Activated T-cell treated with anti-CD3 and anti-CD28 coated beads, Interleukin-2, amount 50 U/mL, for 4 hours (primary cell): Measurements from ENCODE around the gene UBE2I. TPM values are rescaled to one million over a fixed set of nuclear protein-coding genes. Genes with fewer than 3 reads are reported as not detected.
"Not testable (repeated sequence)": the region's sequence is repeated elsewhere in the genome, so short reads cannot be mapped to it uniquely, and the experiment has no call there.

Experiments used
- ATAC-seq, 2 donors: fragments of 200-7000 bp; cut with Tn5 transposase; one replicate each; pipeline ENCODE4 v1.10.0; 2021
- DNase-seq: peaks from one replicate; pipeline ENCODE4 v3.0.0-alpha.2; 2020
- H3K27me3 Mint-ChIP-seq: one replicate; pipeline ENCODE4 v1.8.0; 2021; ENCODE audit warnings: low read depth, mixed read lengths
- H3K36me3 Mint-ChIP-seq: one replicate; pipeline ENCODE4 v1.8.0; 2022; ENCODE audit warnings: mixed read lengths; ENCODE audit not compliant: insufficient read depth
- H3K4me1 Mint-ChIP-seq: one replicate; pipeline ENCODE4 v1.8.0; 2021; ENCODE audit warnings: low read depth, mixed read lengths
- H3K4me3 Mint-ChIP-seq: one replicate; pipeline ENCODE4 v1.8.0; 2021; ENCODE audit warnings: mild to moderate bottlenecking, moderate library complexity, mixed read lengths
- H3K9me3 Mint-ChIP-seq: one replicate; pipeline ENCODE4 v1.8.0; 2021; ENCODE audit warnings: mixed read lengths
- total RNA-seq, 3 donors: library from RNA; stranded (reverse); gene quantifications; one replicate each; pipeline ENCODE4 v1.2.1, GENCODE V29; 2021

Gene UBE2I
- total RNA-seq, 3 donors from 2014 or later = 234 to 251 (median 247) TPM

DNA sequence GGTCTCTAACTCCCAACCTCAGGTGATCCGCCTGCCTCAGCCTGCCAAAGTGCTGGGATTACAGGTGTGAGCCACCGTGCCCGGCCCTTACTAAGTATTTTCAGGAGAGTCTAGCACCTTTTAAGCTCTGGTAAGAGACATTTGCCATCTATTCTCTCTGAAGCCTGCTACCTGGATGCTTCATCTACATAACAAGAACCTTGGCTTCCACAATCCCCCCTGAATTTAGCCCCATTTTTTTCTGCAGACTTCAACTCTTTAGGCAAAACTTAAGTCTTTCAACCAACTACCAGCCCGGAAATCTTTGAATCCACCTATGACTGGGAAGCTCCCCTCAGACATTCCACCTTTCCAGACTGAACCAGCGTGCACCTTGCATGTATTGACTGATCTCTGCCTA is 14.0 kb upstream of the UBE2I start:
- ATAC-seq = no peak
- peaks cover 50% of the 10 kb centered on the region for H3K27me3 Mint-ChIP-seq

DNA sequence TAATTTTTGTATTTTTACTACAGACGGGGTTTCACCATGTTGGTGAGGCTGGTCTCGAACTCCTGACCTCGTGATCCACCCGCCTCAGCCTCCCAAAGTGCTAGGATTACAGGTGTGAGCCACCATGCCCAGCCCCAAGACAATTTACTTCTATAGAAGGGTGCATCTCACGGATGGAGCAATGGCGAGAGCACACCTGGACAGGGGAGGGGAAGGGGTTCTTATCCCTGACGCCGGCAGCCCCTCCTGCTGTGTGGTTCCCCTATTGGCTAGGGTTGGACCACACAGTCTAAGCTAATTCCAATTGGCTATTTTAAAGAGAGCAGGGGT is 12.8 kb upstream of the UBE2I start:
- not testable (repeated sequence) for DNase-seq, H3K36me3 Mint-ChIP-seq, ATAC-seq, H3K9me3 Mint-ChIP-seq, H3K4me3 Mint-ChIP-seq, H3K4me1 Mint-ChIP-seq
- H3K27me3 Mint-ChIP-seq = peaks cover 40% of the 10 kb centered on the region

More for the DNA sequence above, 14.0 kb upstream of the UBE2I start:
- Mint-ChIP-seq H3K4me3 (no peak overlapping the region), H3K4me1 (peaks cover 6% of the 10 kb centered on the region), H3K36me3 (no peaks in the 10 kb centered on the region), H3K9me3 (no peaks in the 10 kb centered on the region)
- no peak for DNase-seq

DNA sequence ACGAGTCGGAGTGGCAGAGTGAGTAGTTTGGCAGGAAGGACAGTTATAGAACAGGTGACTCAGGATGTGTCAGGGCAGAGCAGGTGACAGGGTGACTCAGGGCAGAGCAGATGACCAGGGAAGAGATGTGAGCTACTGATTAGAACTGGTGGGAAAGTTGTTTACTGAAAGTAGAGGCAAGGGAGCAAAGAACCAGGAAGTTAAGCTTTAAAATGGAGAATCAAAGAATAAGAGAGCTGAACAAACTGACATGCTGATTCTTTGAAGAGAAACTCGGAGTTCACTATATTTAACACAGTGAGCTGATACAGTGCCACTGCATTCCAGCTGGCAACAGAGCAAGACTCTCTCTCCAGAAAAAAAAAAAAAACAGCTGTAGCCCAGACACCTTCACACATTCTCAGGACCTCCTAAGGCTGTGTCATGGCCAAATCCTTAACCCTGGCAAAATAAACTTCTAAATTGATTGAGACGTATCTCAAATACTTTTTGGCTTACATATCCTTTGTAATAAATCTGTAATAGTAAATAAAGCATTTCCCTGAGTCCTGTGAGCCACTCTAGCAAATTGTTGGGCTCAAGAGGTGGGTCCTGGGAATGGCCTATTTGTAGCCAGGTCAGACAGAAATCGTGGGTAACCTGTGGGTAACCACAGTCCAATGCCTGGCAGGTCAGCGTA is 12.3 kb upstream of the UBE2I start:
- Mint-ChIP-seq H3K27me3 (peaks cover 35% of the 10 kb centered on the region), H3K4me3 (no peak overlapping the region), H3K36me3 (no peaks in the 10 kb centered on the region), H3K9me3 (no peaks in the 10 kb centered on the region), H3K4me1 (peaks cover 10% of the 10 kb centered on the region)
- ATAC-seq (peak; percentile 74 to 81), DNase-seq (no peak)

DNA sequence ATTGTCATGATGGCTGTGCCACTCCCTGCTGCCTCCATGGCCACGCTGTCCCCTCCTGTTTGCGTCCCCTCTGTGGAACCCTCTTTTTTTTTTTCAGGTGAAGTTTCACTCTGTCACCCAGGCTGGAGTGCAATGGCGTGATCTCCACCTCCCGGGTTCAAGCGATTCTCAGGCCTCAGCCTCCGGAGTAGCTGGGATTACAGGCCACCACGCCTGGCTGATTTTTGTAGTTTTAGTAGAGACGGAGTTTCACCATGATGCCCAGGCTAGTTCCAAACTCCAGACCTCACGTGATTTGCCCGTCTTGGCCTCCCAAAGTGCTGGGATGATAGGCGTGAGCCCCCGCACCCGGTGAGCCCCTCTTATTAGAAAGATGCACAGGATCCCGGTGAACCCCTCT is 11.0 kb upstream of the UBE2I start:
- Mint-ChIP-seq H3K36me3 (no peaks in the 10 kb centered on the region), H3K9me3 (no peaks in the 10 kb centered on the region), H3K4me1 (peaks cover 13% of the 10 kb centered on the region), H3K4me3 (no peak overlapping the region), H3K27me3 (peaks cover 27% of the 10 kb centered on the region)
- no peak for DNase-seq
- no peak for ATAC-seq

DNA sequence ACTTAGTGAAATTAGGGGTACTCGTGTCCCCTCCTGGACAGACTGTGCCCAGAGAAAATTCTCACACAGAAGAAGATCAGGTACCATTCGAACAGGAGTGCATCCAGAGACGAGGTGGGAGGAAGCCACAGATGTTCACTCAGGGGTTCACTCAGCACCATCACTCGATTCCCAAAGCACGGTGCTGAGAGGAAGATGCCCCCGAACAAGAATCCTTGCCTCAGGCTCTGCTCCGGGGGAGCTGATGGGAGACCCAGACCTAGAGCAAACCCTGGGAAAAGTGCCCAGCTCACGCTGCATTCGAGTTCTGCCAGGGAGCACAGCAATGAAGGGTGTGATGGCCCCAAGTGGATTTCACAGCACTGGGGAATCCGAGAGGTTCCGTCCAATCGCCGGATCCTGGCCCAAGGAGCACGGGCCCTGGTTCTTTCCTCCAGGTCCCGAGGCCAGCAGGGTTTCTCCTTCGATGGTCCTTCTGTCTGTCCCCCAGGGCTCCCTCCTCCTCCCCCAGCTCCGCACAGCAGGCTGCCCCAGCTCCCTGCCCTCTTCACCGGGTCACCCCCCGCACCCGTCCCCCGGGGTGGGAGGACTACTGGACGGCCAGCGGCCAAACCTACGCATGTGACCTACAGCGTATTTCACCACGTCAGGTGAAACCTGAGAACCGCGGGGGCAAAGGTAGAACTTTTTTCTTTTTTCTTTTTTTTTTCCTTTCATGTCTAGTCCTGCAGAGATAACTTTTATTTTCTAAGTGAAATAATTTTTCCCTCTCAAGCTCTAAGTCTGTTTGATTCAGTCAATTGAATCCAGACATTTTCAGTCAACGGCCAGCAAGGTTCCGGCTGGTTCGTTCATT is 10.2 kb upstream of the UBE2I start:
- H3K36me3 Mint-ChIP-seq = no peaks in the 10 kb centered on the region
- H3K4me1 Mint-ChIP-seq = peaks cover 21% of the 10 kb centered on the region
- DNase-seq = no peak
- no peaks in the 10 kb centered on the region for H3K9me3 Mint-ChIP-seq
- H3K27me3 Mint-ChIP-seq = peaks cover 19% of the 10 kb centered on the region
- H3K4me3 Mint-ChIP-seq = no peak overlapping the region
- no peak for ATAC-seq

DNA sequence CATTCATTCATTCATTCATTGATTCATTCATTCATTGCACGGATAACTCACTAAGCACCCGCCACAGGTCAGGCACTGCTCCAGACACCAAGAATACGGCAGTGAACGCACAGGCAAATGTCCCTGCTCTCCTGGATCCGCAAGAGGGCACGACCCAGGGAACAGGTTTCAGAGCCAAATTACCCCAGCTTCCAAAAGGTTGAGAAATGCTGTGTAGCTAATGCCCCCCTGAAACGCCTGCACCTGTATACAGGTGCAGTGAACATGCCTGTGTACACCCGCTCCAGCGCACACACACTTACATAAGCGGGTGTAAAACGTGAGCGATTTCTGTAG is 9.6 kb upstream of the UBE2I start:
- DNase-seq = no peak
- Mint-ChIP-seq H3K4me3 (no peak overlapping the region), H3K9me3 (no peaks in the 10 kb centered on the region), H3K27me3 (peaks cover 15% of the 10 kb centered on the region), H3K4me1 (peaks cover 24% of the 10 kb centered on the region), H3K36me3 (no peaks in the 10 kb centered on the region)
- ATAC-seq = no peak

DNA sequence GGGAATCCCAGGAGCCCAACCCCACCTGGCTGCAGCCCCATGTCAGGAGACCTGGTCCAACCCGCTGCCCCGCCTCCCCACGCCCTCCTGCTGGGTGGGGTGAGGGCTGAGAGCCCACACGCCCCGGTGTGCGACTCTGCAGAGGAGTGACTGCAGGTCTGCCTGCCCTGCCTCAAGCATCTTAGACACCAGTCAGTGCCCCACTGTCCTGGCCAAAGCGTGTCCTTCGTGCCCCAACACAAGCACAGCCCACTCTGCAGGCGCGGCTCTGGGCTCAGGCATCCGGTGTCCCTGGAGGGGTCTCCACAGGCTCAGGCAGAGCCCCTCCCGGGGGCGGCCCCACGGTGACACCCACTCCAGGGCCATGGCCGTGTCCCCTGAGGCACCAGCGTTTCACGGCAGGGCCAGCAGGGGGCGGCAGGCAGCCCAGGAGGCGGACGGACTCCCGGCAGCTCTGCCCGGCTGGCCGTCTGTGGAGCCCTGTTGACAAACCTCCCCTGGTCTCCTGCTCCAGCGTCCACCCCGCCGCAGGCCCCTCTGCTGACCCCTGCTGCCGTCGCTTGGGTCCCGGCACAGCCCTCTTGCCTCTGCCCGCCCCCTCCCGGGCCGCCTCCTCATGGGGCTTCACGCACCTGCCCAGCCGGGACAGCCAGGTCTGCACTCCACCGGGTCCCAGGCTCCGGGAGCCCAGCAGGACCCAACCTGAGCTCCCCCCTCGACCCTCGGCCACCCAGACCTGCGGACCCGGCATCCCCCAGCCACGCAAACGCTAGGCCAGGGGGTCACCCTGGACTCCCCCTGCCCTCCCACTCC is 8.6 kb upstream of the UBE2I start:
- Mint-ChIP-seq H3K27me3 (peaks cover 15% of the 10 kb centered on the region), H3K9me3 (no peaks in the 10 kb centered on the region), H3K4me1 (peaks cover 25% of the 10 kb centered on the region), H3K4me3 (no peak overlapping the region), H3K36me3 (no peaks in the 10 kb centered on the region)
- ATAC-seq (peak; percentile 78 to 79), DNase-seq (peak; percentile 65)

DNA sequence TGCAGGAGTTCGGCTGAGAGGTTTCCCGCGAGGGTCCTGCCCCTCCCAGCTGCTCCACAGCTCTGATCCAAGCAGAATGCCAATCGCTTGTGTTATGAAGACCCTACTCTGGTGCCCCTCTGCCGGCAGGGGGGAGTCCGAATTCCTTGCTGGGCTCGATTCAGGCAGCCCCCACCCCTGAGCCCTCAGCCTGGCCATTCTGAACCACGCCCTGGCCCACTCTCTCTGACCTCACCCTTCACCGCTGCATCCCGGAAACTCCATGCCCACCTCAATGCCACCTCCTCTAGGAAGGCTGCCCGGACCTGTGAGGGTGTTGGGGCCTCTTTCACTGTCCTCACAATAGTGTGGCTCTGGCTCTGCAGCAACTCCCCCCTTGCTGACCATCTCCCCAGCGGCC is 7.9 kb upstream of the UBE2I start:
- DNase-seq (no peak), ATAC-seq (no peak)
- H3K4me1 Mint-ChIP-seq = peaks cover 28% of the 10 kb centered on the region
- no peaks in the 10 kb centered on the region for H3K36me3 Mint-ChIP-seq
- H3K4me3 Mint-ChIP-seq = no peak overlapping the region
- peaks cover 15% of the 10 kb centered on the region for H3K27me3 Mint-ChIP-seq
- H3K9me3 Mint-ChIP-seq = no peaks in the 10 kb centered on the region

DNA sequence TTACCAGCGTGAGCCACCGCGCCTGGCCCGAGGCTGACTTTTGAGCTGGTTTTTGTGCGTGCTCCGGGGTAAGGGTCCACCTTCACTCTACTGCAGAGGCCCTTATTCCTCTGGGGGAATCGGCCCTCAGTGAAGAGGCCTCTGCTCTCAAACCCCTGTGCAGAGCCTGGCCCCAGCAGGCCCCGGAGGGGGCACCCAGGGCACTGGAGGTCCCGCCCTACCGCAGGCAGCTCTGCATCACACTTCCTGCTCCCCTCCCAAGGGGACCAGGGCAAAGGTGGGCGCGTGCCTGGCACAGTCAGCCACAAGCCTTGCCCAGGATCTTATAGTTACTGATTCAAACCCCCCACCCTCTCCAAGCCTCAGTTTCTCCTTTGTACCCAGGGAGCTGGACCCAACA is 3.6 kb upstream of the UBE2I start:
- Mint-ChIP-seq H3K4me1 (peaks cover 30% of the 10 kb centered on the region), H3K27me3 (no peaks in the 10 kb centered on the region), H3K9me3 (no peaks in the 10 kb centered on the region), H3K36me3 (peaks cover 8% of the 10 kb centered on the region), H3K4me3 (no peak overlapping the region)
- DNase-seq (no peak), ATAC-seq (no peak)

DNA sequence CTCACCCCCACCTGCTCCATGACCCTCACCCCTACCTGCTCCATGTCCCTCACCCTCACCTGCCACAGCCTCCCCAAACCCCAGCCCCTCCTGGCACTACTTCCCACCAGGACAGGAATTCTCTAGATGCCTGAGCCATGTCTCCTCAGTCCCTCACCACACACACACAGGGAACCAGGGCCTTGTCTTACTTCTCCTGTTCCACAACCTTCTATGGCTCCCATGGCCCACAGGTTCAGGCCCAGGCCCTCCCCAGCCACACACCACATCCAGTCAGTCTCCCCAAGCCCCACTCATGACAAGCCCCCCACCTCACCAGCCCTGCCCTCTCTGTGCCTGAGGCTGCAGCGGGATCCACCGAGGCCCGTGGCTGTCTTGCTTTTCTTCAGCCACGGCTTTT is 3.1 kb upstream of the UBE2I start:
- no peak for DNase-seq
- Mint-ChIP-seq H3K4me1 (peaks cover 35% of the 10 kb centered on the region), H3K36me3 (peaks cover 8% of the 10 kb centered on the region), H3K9me3 (no peaks in the 10 kb centered on the region), H3K4me3 (no peak overlapping the region), H3K27me3 (no peaks in the 10 kb centered on the region)
- ATAC-seq = no peak

DNA sequence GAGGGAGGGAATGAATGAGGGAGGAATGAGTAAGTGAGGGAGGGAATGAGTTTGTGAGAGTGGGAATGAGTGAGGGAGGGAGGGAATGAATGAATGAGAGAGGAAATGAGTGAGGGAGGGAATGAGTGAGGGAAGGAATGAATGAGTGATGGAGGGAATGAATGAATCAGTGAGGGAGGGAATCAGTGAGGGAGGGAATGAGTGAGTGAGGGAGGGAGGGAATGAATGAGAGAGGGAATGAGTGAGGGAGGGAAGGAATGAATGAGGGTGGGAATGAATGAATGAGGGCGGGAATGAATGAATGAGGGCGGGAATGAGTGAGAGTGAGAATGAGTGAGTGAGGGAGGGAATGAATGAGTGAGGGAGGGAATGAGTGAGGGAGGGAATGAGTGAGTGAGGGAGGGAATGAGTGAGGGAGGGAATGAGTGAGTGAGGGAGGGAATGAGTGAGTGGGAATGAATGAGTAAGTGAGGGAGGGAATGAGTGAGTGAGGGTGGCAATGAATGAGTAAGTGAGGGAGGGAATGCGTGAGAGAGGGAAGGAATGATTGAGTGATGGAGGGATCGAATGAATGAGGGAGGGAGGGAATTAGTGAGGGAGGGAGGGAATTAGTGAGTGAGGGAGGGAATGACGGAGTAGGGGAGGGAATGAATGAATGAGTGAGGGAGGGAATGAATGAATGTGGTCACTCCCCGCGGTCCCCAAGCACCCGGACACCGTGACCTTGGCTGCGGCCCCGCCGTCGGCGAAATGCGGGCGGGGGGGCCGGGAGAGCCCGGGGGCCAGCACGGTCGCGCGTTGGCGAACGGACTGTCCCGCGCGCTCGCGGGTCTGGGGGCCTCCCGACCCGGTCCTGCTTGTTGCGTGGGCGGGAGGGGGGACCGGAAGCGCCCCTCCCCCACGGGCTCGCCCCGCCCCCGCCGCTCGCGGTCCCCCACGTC is 1.1 kb upstream of the UBE2I start:
- Mint-ChIP-seq H3K4me1 (peaks cover 46% of the 10 kb centered on the region), H3K27me3 (no peaks in the 10 kb centered on the region)
- peak; percentile 5 to 7 for ATAC-seq

DNA sequence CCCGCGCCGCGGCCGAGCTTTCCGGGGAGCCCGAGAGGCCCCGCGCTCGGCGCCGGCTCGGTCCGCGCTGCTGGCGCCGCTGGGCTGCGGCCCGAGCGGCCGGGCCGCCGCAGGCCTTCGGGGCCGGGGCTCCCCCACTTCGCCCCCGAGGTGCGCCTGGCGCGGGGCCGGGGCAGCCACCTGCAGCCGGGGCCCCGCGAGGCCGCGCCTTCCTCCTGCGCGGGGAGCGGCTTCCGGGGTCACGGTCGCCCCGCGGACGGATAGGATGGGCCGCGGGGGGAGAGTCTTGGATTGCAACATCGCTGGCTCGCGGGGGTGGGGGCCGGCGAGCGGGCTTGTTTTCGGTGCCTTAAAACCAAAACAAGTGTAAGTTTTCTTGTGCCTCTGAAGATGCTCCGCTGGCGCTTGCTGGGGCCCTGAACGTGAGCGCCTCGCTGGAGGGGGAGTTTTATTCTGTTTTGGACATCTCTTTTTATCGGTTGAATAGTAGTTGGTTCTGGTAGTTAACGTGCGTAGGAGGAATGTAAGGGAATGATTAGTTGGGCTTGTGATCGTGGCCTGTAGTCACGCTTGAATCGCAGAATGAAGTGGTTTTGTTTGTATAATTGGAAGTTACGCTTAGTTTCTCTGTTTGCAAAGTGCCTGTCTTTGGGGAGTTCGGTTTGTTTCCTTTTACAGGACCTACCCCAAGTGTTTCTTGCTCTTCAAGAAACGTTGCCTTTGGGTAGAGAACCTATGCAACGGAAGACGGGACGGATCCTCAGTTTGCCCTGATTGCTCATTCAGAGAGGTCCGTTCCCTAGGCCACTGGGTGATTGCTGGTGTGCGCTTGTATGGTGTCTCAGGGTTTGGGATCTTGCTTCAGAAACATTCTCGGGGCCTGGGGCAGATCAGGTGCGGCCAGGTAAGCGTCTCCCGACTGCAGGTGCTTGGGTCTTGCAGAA is 724 bp downstream of the UBE2I start:
- Mint-ChIP-seq H3K27me3 (no peaks in the 10 kb centered on the region), H3K4me3 (peak overlapping the region; percentile 99), H3K9me3 (no peaks in the 10 kb centered on the region), H3K4me1 (peaks cover 45% of the 10 kb centered on the region), H3K36me3 (peaks cover 11% of the 10 kb centered on the region)
- DNase-seq (peak; percentile 38), ATAC-seq (peak; percentile 36 to 40)

More for the DNA sequence above, 1.1 kb upstream of the UBE2I start:
- peaks cover 11% of the 10 kb centered on the region for H3K36me3 Mint-ChIP-seq
- no peak for DNase-seq
- H3K4me3 Mint-ChIP-seq = peak overlapping the region; percentile 86
- no peaks in the 10 kb centered on the region for H3K9me3 Mint-ChIP-seq

DNA sequence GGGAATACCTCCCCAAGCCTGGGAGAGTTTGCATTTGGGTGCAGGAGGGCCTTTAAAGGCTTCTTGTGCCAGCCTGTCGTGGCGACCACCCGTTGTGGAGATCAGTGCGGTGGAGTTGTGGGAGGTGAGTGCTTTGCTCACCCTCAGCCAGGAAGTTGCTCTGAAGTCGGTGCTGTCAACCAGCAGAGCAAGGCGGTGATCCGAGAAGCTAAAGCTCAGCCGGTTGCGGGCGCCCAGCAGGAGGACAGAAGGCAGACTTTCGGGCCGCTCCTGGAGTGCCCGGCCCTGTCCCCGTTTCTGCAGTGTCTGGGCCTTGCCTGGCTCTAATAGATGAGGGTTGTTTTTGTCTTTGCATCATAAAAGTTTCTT is 1.4 kb downstream of the UBE2I start:
- no peaks in the 10 kb centered on the region for H3K9me3 Mint-ChIP-seq
- ATAC-seq = no peak
- H3K4me3 Mint-ChIP-seq = peak overlapping the region; percentile 99
- no peaks in the 10 kb centered on the region for H3K27me3 Mint-ChIP-seq
- H3K36me3 Mint-ChIP-seq = peaks cover 15% of the 10 kb centered on the region
- peaks cover 45% of the 10 kb centered on the region for H3K4me1 Mint-ChIP-seq
- no peak for DNase-seq
